GM23338 (cell line): Measurements from ENCODE around the gene AGAP3. TPM values are rescaled to one million over a fixed set of nuclear protein-coding genes. Genes with fewer than 3 reads are reported as not detected.

Source experiments
- ATAC-seq: fragments of 200-7000 bp; cut with Tn5 transposase; 3 replicates; pipeline ENCODE4 v1.9.1; 2020
- DNase-seq: peaks from one replicate; pipeline ENCODE4 v3.0.0-alpha.2; 2015; ENCODE audit warnings: low spot score
- H2AFZ ChIP-seq: fragments of 200-600 bp; sonication (generic); 2 replicates; pipeline ENCODE4 v1.8.0; 2016; ENCODE audit warnings: antibody characterized with exemption, mild to moderate bottlenecking, moderate library complexity
- H3F3A ChIP-seq: fragments of 200-600 bp; sonication (generic); replicated peaks from 2 replicates; pipeline ENCODE4 v1.8.0; 2017; ENCODE audit warnings: antibody characterized with exemption, mixed run types, low read depth
- H3K27ac ChIP-seq: fragments of 200-600 bp; sonication (generic); 2 replicates; pipeline ENCODE4 v1.6.1; 2016; ENCODE audit warnings: low read depth
- H3K27me3 ChIP-seq: fragments of 200-600 bp; sonication (generic); 2 replicates; pipeline ENCODE4 v1.8.0; 2016; ENCODE audit warnings: mild to moderate bottlenecking, mixed run types, moderate library complexity; ENCODE audit not compliant: insufficient read depth
- H3K36me3 ChIP-seq: fragments of 200-600 bp; sonication (generic); 2 replicates; pipeline ENCODE4 v1.8.0; 2016; ENCODE audit warnings: mild to moderate bottlenecking; ENCODE audit not compliant: insufficient read depth
- H3K4me1 ChIP-seq: fragments of 200-600 bp; sonication (generic); 2 replicates; pipeline ENCODE4 v1.8.0; 2016; ENCODE audit warnings: mild to moderate bottlenecking, moderate library complexity; ENCODE audit not compliant: insufficient read depth
- H3K4me2 ChIP-seq: fragments of 200-600 bp; sonication (generic); 2 replicates; pipeline ENCODE4 v1.7.1; 2017; ENCODE audit warnings: mixed run types
- H3K4me3 ChIP-seq: fragments of 200-600 bp; sonication (generic); 2 replicates; pipeline ENCODE4 v1.6.1; 2016; ENCODE audit warnings: mixed run types
- H3K79me2 ChIP-seq: fragments of 200-600 bp; sonication (generic); replicated peaks from 2 replicates; pipeline ENCODE4 v1.8.0; 2017; ENCODE audit warnings: mild to moderate bottlenecking; ENCODE audit not compliant: insufficient read depth
- H3K9me2 ChIP-seq: fragments of 200-600 bp; sonication (generic); 2 replicates; pipeline ENCODE4 v1.8.0; 2017; ENCODE audit not compliant: insufficient read depth
- H4K20me1 ChIP-seq: fragments of 200-600 bp; sonication (generic); replicated peaks from 2 replicates; pipeline ENCODE4 v1.8.0; 2017; ENCODE audit warnings: mild to moderate bottlenecking; ENCODE audit not compliant: insufficient read depth
- H3K27ac Mint-ChIP-seq: 2 replicates; pipeline ENCODE4 v1.8.0; 2020; ENCODE audit warnings: inconsistent platforms, mild to moderate bottlenecking, moderate library complexity, mixed read lengths
- H3K27me3 Mint-ChIP-seq: 3 replicates; pipeline ENCODE4 v1.8.0; 2022; ENCODE audit warnings: low read depth, mild to moderate bottlenecking, moderate library complexity, mixed read lengths, inconsistent platforms; ENCODE audit not compliant: insufficient read depth, poor library complexity
- H3K36me3 Mint-ChIP-seq: 3 replicates; pipeline ENCODE4 v1.8.0; 2021; ENCODE audit warnings: low read depth, mild to moderate bottlenecking, inconsistent platforms, moderate library complexity, mixed read lengths
- H3K4me1 Mint-ChIP-seq: 3 replicates; pipeline ENCODE4 v1.8.0; 2020; ENCODE audit warnings: mild to moderate bottlenecking, inconsistent platforms, mixed read lengths
- H3K4me3 Mint-ChIP-seq: 3 replicates; pipeline ENCODE4 v1.8.0; 2021; ENCODE audit warnings: moderate library complexity, mild to moderate bottlenecking, inconsistent platforms, mixed read lengths
- H3K9me3 Mint-ChIP-seq: 3 replicates; pipeline ENCODE4 v1.8.0; 2020; ENCODE audit warnings: moderate library complexity, mild to moderate bottlenecking, inconsistent platforms, mixed read lengths
- CREB1 ChIP-seq: fragments of 250-450 bp; sonication (Bioruptor Pico); IDR thresholded peaks from 2 replicates; pipeline ENCODE4 v1.5.0; 2020; ENCODE audit warnings: low read depth, mild to moderate bottlenecking, moderate library complexity
- ETS1 ChIP-seq: IDR thresholded peaks from 2 replicates; pipeline ENCODE4 v1.6.1; 2016; ENCODE audit warnings: antibody characterized with exemption
- JUNB ChIP-seq: IDR thresholded peaks from one replicate; pipeline ENCODE4 v1.6.1; 2016; ENCODE audit warnings: antibody characterized with exemption; ENCODE audit not compliant: unreplicated experiment
- NANOG ChIP-seq: IDR thresholded peaks from 2 replicates; pipeline ENCODE4 v1.6.1; 2016; ENCODE audit warnings: antibody characterized with exemption, borderline replicate concordance
- REST ChIP-seq: IDR thresholded peaks from one replicate; pipeline ENCODE4 v1.6.1; 2018; ENCODE audit warnings: antibody characterized with exemption; ENCODE audit not compliant: unreplicated experiment
- STAT1 ChIP-seq: IDR thresholded peaks from one replicate; pipeline ENCODE4 v1.6.1; 2016; ENCODE audit warnings: antibody characterized with exemption; ENCODE audit not compliant: unreplicated experiment
- ZNF331 ChIP-seq: fragments of 250-450 bp; sonication (Bioruptor Pico); IDR thresholded peaks from 2 replicates; pipeline ENCODE4 v1.5.0; 2020; ENCODE audit warnings: low read depth, mild to moderate bottlenecking, moderate library complexity
- ZNF462 ChIP-seq: fragments of 250-450 bp; sonication (Bioruptor Pico); IDR thresholded peaks from 2 replicates; pipeline ENCODE4 v1.5.0; 2020; ENCODE audit warnings: mild to moderate bottlenecking, moderate library complexity
- polyA plus RNA-seq: library from polyadenylated mRNA; unstranded; fragments of >200 nt; fragmentation: Nextera tagmentation; extraction: Ambion mirVana; gene quantifications from 2 replicates; pipeline ENCODE4 v1.2.1, GENCODE V29; 2016
- total RNA-seq: library from RNA; depleted of rRNA; stranded (reverse); fragments of >200 nt; shearing (Covaris generic); gene quantifications from 2 replicates; pipeline ENCODE4 v1.2.3, GENCODE V29; 2014
- TF ChIP-seq, protein P1 (sequence below), 2 experiments: fragments of 200-600 bp in 1 of 2; sonication (generic) in 1 of 2; conservative IDR thresholded peaks; 2 replicates each; pipeline versions ENCODE4 v1.5.1 to v1.6.1; 2016 to 2017; ENCODE audit warnings: antibody characterized with exemption in 2 of 2, low read depth in 2 of 2, mild to moderate bottlenecking in 2 of 2, moderate library complexity in 1 of 2

AGAP3 gene
- total and polyA plus RNA-seq, 2 experiments from 2014 or later = 24.0 to 39.2 TPM

DNA sequence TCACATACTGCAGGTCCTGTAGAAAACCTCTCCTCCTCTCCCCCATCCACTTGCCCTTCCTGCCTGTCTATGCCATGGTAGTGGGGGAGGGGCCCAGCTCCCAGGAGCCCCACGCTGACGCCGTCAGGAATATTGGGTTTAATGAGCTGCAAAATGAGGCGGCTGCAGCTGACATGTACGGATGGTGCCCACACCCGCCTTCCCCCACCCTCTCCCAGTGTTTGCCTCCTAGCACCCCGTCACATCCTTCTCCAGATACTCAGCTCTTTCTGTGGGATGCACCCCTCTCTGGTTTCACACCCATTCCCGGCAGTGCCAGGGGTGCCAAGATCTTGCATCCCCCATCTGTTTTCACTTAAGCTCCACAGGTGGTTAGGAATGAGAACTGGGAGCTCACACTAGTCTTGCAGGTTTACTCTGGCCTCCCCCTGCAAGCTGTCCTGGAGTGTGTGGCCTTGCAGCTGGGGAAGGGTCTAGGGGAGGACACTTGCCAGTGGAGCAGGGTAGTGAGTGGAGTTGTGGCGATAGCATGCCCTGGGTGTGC, 55.1 kb downstream of the AGAP3 start:
- peaks cover 15% of the 10 kb centered on the region for H3K27me3 Mint-ChIP-seq
- Histone ChIP-seq H2AFZ (no peak overlapping the region), H3K4me2 (no peak overlapping the region), H3F3A (0 out of 2 replicates have a peak, but pooled peaks cover 2% of the 10 kb centered on the region), H3K27me3 (peaks cover 20% of the 10 kb centered on the region), H3K79me2 (no peaks in the 10 kb centered on the region), H3K4me1 (peaks cover 23% of the 10 kb centered on the region), H3K9me2 (no peaks in the 10 kb centered on the region), H3K27ac (no peak overlapping the region), H3K36me3 (no peaks in the 10 kb centered on the region), H3K4me3 (no peak overlapping the region), H4K20me1 (peaks cover 7% of the 10 kb centered on the region)
- TF ChIP-seq ZNF462 (CRISPR knock-in tag) (no peak), ZNF331 (CRISPR knock-in tag) (no peak), JUNB (no peak), CREB1 (CRISPR knock-in tag) (no peak), STAT1 (no peak), ETS1 (no peak), REST (no peak), NANOG (no peak)
- TF ChIP-seq, protein P1, sequence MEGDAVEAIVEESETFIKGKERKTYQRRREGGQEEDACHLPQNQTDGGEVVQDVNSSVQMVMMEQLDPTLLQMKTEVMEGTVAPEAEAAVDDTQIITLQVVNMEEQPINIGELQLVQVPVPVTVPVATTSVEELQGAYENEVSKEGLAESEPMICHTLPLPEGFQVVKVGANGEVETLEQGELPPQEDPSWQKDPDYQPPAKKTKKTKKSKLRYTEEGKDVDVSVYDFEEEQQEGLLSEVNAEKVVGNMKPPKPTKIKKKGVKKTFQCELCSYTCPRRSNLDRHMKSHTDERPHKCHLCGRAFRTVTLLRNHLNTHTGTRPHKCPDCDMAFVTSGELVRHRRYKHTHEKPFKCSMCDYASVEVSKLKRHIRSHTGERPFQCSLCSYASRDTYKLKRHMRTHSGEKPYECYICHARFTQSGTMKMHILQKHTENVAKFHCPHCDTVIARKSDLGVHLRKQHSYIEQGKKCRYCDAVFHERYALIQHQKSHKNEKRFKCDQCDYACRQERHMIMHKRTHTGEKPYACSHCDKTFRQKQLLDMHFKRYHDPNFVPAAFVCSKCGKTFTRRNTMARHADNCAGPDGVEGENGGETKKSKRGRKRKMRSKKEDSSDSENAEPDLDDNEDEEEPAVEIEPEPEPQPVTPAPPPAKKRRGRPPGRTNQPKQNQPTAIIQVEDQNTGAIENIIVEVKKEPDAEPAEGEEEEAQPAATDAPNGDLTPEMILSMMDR (conservative IDR thresholded peaks at IDR 0.05; ENCODE audit: low read depth in 2 of 2) = no peak
- H3K9me3 Mint-ChIP-seq = no peaks in the 10 kb centered on the region
- H3K36me3 Mint-ChIP-seq = peaks cover 28% of the 10 kb centered on the region
- H3K27ac Mint-ChIP-seq = no peak overlapping the region
- no peak overlapping the region for H3K4me3 Mint-ChIP-seq
- no peak for ATAC-seq
- DNase-seq = no peak
- peaks cover 62% of the 10 kb centered on the region for H3K4me1 Mint-ChIP-seq
